GM19324 (cell line): ENCODE data around the gene FBXL20.
"Not testable (repeated sequence)": the region's sequence is repeated elsewhere in the genome, so short reads cannot be mapped to it uniquely, and the experiment has no call there.

Experiments used
- ATAC-seq: cut with Tn5 transposase; IDR thresholded peaks from one replicate; pipeline ENCODE4 v1.9.1; 2021; ENCODE audit warnings: mild to moderate bottlenecking, moderate library complexity; ENCODE audit not compliant: unreplicated experiment, low FRiP score

The FBXL20 gene

DNA sequence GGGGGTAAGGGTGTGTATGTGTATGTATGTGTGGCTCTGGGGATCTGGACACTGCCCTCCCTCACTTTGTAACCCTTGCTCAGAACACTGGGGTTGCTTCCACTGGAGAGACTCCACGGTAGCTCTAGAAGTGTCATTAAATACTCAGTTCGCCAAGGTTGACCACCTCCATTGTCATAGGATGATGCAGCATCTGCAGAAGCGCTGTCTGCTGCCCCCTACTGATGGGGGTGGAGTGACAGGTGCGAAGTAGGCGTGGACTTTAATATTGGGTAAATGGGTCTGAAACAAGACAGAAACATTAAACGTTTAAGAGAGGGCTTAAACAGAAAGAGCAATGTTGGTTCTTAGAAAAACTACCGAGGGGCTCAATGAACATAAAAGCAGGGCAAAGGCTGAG is 140.1 kb downstream of the FBXL20 start:
- no peak for ATAC-seq

DNA sequence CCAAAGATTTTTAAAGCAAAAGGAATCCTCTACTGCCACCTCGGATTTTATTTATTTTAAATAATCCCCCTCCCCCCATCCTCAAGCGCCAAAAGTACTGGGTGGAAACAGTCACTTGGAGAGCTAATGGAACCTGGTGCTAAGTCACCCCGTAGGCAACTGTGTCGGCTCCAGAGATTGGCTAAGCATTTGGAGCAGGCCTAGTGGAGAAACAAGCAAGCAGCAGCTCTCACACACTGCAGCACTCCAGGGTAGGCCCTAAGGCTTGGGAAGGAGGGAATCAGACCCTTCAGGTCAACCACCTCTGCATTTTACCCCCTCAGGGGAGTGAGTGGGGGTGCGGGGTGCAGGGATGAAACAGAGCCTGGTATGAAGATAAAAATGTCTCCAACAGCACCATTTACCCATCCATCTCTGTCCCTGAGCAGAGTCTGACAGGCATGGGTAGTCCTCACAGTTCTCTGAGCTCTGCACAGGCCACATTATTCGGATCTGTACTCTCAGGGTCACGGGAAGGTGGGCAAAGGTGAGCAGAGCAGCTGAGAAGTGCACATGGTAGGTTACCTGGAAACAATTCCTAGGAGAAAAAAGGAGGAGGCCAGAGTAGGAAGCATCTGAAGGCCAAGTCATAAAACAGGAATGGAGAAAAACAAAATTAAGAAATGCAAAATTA is 148.5 kb downstream of the FBXL20 start:
- ATAC-seq, result no peak

DNA sequence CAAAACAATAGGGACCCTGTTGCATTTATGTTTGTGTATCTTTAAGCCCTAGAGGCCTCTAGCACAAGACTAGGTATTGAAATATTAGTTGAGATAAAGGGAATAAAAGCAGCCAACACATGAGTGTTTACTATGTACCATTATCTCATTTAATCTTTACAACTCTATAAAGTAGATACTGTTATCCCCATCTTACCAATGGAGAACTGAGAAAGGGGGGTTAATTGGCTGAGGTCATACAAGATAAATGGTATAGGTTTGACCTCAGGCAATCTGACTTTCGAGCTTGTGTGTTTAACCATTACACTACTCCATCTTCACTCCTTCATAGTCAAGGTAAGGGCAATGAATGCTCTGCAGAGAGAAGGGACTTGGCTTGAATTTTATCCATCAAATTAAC is 149.4 kb downstream of the FBXL20 start:
- no peak for ATAC-seq

DNA sequence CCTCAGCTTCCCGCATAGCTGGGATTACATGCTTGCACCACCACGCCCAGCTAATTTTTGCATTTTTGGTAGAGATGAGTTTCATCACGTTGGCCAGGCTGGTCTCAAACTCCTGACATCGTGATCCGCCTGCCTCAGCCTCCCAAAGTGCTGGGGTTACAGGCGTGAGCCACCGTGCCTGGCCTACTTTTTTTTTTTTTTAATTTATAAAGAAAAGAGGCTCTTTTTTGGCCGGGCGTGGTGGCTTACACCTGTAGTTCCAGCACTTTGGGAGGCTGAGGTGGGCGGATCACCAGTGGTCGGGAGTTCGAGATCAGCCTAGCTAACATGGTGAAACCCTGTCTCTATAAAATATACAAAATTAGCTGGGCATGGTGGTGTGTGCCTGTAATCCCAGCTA is 151.3 kb downstream of the FBXL20 start:
- not testable (repeated sequence) for ATAC-seq

DNA sequence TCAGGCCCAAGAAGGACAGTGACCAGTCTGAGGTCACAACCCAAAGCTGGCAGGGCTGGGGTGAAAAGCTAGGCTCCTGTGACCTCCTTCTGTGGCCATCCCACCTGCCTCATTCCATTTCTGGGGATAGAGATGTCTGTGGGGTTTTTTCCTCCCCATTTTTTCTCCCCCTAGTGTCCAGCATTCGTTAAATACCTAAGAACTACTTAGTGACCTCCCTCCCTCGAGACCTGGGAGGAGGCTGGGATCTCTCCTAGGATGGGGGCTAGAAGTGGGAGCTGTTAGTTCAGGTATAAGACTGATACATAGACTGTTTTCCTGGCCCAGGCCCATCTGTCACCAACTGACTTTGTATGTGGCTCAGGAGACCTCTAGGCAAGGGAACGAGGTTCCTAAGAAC is 155.2 kb downstream of the FBXL20 start:
- ATAC-seq, result no peak

DNA sequence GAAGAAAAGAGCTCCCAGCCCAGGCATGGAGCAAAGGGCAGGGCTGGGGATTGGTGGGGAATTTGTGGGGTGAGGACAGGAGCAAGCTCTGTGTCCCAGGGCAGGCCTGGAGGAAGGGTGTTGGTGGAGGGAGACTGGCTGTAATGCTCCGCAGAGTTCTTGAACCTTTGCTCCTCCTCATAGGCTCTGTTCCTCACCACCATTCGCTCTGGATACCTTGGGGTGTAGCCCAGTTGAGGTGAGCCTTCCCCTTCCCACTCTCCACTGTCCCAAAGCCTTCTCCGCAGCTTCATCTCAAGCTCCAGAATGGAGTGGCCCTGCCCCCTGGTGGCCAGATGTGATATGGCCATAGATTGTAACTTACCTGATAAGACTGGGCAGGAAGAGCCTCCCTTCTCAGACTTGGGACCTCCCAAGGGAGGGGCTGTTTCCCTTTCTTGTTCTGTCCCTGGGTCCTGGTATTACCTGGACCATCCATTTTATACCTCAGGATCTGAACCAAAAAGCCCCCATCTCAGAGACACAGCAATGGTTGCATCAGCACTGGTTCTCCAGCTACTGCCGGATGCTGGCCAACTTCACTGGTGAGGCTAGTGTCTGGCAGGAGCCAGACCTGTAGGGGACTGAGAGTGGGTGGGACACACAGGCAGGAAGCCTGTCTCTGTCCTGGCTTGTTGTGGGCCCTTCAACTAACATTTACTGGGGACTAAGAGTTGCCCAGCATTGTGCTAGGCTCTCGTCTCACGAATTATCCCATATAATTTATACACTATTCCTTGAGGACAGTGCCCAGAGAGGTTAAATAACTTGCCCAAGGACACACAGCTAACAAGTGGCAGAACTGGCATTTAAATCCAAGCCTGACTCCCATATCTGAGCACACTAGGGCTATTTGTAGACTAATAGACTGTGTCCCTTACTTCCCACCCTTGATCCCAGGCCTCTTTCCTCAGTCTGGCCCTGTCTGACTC is 156.5 kb downstream of the FBXL20 start:
- peak; percentile 47 for ATAC-seq

DNA sequence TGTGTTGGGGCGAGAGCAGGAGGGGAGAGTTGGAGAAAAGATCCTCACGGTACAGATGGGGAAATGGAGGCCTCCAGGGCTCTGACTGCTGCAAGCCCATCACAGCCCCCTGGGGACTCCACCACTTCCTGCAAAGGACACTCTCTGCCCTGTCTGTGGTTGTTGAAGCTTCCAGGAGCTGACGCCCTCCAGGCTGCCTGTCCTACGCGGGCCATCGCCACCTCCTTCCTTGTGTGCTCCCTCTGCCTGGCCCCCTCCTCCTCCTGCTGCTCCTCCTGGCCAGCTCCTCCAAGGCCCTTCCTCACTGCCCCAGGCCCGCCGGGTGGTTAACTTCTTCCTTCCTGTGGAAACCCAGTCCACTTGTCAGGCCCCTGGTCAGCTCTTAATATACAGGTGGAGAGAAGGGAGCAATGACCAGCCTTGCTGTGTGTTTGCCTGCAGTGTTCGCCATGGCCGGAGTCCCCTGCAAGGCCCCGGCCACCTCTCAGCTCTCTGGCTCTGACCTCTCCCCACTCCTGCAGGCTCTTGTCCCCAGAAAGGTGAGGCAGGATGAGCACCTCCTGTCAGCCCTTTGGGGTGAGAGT is 157.3 kb downstream of the FBXL20 start:
- no peak for ATAC-seq

DNA sequence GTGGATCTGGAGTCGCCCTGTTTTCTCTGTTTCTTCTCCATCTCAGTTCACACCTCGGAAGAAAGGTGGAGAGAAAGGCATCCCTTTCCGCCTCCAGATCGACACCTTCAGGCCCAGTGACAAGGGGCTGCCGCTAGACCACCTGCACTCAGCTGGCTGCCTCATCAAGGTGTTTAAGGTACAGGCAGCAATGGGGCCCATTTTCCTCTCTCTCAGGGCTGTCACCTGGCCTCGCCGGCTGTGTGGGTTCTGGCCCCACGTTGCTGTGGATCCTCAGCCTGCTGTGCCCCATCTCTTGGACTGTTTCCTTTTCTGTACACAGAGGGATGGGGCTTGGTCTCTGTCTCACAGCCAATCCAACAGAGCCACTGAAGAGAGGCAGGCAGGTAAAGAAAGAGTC is 158.3 kb downstream of the FBXL20 start:
- no peak for ATAC-seq

DNA sequence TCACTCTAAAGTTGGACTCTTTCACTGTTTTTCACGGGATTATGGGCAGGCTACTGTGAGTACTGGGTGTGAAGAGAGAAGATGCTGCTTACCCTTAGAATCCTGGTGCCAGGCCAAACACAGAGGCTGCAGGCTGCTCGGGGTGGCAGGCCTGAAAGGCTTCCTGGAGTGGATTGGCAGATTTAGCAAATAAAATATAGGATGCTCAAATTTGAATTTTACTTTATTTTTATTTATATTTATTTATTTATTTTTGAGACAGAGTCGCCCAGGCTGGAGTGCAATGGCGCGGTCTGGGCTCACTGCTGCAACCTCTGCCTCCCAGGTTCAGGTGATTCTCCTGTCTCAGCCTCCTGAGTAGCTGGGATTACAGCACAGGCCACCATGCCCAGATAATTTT is 160.8 kb downstream of the FBXL20 start:
- ATAC-seq, result no peak

DNA sequence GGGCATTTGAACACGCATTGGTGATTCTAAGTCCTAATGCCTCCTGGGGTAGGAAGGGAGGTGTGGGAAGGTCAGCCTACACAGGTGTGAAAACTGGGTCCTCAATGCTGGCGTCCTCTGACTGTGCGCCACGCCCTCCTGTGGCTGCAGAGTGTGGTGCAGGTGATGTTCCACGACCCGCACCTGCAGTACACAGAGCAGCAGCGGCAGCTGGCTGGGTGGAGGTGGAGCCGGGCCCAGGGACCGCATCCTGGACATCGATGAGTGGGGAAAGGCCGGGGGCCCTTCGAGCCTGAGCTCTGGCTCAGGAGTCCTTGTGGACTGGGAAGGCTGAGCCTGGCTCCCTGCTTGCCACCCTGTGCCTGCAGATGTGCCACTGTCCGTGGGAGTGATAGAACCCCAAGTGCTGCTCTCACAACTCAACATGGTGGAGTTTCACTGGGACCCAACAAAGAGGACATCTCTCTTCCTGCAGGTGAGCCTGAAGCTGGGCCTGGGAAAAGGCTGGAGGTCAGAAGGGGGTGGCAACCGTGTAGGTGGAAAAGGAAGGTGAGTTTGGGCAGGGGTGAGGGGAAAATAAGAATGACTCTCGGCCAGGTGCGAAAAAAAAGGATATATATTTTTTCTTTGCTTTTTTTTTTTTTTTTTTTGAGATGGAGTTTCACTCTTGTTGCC is 161.6 kb downstream of the FBXL20 start:
- ATAC-seq, result peak; percentile 41

DNA sequence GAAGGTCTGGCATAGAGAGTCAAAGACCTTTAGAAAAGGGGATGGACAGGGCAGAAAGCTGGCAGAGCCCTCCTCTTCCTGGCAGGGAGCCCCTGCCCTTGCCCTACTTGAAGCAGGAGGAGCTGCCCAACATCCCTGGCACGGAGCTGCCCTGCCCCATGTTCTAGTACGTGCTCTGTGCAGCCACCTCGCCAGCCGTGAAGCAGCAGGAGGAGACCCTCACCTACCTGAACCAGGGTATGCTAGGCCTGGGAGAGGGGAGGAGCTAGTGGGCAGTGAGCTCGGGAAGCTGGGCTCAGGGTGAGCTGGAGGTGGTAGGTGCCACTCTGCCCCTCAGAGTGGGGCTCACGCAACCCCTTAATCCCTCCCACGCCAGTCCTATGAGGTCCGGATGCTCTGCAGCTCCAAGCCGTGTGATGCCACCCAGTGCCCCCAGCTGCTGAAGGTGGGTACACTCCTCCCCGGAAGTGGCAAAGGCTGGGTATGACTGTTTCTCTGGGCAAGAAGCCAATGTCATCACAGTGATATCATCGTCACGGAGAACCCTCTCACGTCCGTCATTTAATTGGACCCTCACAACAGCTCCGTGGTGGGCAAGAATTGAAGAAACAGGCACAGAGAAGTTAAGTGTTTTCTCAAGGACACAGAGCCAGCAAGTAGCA is 163.0 kb downstream of the FBXL20 start:
- ATAC-seq, result no peak

DNA sequence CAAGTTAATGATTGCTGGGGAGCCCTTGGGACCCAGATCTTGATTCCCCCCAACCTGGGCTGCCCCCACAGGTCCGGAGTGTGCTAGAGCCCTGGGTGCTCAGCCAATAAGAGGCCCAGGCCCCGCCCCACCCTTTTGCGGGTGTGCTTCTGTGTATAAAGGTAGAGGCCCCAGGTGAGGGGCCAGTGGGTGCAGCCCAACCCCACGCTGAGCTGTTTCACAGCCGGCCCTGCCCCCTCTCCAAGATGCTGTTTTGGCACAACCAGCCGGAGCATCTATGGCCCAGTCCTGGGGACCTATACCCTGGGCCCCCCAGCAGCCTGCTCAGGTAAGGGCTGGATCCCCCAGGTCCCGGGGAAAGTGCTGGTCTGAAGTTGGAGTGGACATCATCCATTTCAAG is 163.8 kb downstream of the FBXL20 start:
- no peak for ATAC-seq

DNA sequence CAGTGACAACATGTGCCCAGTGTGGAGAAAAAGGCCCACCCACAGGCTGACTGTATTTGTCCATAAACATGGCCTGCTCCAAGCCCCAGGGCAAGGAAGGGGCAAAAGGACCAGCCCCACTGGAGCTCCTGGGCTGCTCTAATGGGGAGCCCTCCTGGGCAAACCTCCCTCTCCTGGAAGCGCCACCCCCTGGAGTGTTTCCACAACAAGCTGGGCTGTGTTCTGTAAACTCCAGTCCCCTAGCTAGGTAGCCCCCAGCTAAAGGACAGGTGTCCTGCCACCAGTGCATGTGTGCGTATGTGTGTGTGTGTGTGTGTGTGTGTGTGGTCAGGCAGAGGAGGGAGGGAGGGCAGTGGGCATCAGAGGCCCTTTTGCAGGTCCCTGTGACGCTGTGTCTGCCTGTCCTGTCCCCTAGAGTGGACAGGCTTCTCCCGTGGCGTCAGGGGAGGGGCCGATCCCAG is 164.4 kb downstream of the FBXL20 start:
- no peak for ATAC-seq

DNA sequence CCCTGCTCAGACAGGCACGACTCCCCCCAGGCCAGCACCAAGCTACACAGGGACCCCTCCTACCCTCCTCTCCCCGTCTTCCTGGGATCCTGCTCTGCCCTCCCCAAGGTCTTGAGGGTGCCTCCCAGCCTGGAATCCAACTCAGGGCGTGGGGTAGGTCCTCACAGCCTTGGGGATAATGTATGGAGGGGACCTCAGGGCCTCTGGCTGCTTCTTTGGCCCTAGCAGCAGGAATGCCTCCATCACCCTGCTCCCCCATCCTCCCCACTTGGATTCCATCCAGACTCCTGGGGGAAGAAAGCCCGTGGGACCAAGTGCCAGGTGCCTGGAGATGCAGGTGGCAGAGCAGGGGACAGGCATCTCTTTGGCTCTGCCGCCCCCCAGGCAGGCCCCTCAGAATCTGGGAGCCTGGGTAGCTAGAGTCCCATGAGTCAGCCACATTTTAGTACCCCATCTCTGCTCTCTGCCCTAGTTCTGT is 164.9 kb downstream of the FBXL20 start:
- no peak for ATAC-seq

DNA sequence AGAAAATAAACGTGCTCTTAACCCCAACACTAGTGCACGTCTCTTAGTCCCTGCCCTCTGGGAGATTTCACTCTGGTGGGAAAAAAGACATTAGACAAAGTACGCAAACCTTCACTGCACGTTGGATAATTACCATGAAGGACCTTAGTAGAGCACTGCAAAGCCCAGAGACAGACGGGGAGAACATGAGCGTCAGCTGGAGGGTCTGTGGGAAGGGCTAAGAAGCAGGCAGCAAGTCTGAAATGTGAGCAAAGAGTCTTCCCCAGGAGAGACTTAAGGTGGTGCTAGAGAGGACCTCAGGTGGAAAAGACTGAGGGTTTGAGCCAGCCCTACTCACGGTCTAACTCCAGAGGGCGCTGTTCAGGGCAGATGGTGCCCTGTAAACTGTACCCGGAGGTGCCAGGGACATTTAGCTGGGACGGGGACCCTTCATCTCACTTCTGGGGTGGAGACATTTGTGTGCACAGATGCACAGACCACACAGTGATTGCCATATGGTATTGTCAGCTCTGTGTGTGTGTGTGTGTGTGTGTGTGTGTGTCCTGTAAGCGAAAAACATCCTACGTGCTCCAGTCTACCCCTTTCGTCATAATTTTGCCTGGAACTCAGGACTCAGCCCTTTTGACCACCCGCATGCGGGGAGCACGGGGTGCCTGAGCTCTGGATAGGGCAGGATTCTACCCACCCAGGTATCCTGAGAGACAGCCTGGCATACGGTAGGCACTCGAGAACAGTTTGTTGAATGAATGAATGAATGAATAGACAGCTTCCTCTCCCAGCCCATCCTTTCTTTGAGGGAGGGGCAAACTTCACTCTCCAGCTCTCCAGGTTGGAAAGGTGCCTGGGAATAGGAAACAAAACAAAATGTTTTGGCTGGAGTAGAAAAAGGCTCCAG is 165.6 kb downstream of the FBXL20 start:
- ATAC-seq, result no peak

DNA sequence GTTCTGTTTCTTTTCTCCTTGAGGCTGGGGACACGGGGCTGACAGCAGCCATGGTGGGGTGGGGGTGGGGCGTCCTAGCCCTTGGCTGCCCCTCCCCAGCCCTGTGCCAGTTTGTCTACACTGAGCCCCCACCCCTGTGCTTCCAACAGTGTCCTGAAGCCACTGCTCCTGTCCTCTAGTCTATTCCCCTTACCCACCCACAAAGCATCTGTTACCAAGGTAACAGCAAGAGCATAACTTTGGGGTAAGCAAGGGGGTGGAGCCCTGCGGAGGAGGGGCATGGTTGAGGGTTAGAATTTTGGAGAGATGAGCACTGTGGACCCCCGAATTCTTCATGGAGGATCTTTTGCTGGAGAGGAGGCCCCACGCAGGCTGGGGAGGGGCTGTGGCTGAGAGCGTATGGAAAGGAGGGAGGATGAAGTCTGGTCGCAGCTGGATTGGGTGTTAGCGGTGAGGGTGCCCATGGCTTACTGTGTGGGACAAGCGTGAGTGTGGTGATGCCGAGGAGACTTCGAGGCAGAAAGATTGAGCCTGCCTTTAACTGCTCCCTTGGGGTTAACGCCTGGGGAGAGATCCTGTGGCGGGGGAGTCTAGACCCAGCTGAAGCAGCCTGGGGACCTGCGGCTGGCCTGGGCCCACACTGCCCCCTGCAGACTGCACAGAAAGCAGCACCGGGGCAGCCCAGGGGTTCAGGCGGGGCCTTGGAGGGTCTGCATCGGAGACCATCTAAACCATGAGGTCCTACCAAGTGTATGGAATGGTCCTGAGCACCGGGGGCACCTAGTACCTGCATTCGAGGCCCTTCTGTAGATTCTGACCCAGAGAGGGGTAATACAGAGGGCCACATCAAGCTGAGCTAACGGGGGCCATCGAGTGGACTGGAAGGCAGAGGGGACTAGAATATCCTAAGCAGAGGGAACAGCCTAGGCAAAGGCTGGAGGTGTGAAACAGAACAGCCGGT is 169.6 kb downstream of the FBXL20 start:
- ATAC-seq, result no peak

DNA sequence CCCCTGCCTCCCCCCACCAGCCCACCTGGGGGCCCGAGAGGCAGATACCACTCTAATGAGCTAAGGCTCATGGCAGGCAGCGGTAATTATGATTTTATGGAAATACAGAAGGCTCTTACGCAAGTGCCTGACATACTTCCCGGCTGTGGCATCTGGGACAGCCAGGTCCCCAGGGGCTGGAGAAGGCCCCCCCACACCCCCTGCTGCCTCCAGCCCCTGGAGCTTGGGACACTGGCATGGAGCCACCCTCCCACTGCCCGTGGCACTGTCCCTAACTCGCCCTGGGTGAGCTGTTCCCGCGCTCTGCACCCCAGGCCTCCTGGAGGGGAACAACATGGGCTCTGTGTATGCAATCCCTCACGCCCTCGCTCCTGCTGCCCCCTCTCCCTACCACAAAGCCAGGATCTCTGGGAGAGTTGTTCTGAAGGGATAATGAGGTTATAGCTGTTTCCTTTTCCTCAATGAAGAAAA is 170.3 kb downstream of the FBXL20 start:
- ATAC-seq, result no peak

DNA sequence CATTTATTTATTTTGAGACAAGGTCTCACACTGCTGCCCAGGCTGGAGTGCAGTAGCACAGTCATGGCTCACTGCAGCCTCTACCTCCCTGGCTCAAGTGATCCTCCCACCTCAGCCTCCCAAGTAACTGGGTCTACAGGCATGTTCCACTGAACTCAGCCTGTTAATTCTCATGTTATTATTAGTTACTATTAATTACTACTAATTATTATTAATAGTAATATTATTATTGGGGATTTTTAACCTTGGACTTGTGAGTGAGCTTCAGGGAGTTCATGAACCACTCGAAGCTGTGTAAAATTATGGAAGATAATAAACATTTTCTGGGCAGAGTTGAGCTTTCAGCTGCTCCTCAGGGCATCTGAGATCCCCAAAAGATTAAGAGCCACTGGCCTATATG is 171.1 kb downstream of the FBXL20 start:
- ATAC-seq, result no peak
